Epidermal melanocyte (primary cell): ENCODE results near the gene ARFGAP1.

Source experiments
- DNase-seq: peaks from one replicate; pipeline ENCODE4 v3.0.0; 2011; ENCODE audit warnings: low spot score; ENCODE audit not compliant: insufficient read length

Gene ARFGAP1

DNA sequence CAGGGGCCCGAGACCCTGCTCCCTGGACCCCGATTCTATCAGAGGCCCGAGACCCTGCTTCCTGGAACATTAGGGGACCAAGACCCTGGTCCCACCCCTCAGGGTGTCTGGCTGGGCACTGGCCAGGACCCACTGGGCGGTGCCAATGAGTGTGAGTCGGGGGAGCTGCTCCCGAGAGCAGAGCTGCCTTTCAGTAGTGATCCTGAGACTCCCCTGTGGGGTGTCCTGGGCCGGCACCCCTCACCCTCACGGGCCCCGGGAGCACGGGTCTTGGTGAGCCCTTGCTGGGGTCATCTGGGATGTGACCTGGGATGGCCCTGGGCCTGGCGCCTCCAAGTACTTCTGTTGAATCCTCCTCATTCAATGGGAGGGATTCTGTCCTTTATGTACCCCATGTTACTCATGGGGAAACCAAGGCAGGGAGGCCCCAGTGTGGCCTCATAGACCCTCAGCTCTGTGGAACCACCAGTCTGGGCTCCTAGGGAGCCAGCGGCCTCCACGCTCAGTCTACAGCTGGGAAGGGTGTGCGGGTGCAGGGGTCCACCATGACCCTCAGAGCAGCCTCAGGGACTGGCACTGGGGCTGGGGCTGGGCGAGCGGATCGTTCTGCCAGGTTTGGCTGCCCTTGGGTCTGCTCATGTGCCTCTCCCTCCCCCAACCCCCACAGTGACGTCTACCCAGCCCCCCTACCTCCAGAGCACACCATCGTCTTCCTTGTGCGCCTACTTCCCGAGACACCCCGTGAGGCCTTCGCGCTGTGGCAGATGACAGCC lies 46.0 kb downstream of the ARFGAP1 start:
- DNase-seq = no peak

DNA sequence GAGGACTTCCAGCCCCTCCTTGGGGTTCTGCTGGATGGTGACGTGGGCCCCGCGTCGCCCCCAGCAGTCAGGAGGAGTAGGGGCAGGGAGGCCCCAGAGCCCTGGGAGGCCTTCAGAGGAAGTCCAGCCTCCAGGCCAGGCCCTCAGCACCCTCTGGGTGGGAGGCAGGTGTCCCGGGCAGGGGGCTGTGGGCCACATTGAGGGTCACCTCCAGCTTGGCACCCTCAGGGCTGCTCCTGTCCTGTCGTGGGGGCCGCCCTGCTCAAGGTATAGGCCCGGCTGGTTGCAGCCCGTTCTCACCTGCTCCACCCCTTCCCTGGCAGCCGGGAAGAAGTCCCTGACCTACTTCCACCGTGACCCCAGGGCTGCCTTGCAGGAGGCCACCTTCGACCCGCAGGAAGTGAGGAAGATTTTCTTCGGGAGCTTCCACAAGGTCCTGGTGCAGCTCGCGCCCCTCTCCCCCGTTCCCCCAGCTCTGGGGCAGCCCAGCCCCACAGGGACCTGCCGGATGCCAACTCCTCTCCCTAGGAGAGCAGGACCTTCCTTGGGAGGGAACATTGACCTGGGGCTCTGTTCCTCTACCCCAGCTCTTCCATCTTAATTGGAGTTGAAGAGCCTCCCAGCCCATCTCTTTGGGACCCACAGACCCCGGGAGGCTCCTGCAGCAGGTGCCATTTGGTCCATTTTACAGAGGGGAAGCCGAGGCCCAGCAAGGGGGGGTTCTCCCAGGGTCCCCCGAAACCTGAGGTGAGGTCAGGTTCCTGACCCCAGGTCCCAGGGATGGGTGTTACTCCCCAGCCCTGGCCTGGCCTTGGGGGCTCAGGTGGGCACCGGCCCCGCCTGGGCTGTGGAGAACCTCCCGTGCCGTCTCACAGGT lies 46.8 kb downstream of the ARFGAP1 start:
- DNase-seq = no peak

DNA sequence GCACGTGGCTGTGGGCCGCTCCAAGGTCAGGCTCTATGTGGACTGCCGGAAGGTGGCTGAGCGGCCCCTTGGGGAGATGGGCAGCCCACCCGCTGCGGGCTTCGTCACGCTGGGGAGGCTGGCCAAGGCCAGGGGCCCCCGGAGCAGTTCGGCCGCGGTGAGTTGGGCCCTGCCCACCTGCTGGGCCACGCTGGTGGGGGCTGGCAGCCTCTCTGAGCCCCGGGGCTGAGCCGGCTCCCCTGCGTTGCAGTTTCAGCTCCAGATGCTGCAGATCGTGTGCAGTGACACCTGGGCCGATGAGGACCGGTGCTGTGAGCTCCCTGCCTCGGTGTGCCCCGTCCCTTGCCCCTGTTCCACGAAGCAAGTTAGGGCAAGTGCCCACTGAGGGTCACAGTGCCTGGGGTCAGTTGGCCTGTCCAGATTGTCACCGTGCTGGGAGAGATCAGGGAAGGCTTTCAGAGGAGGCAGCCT lies 47.5 kb downstream of the ARFGAP1 start:
- no peak for DNase-seq

DNA sequence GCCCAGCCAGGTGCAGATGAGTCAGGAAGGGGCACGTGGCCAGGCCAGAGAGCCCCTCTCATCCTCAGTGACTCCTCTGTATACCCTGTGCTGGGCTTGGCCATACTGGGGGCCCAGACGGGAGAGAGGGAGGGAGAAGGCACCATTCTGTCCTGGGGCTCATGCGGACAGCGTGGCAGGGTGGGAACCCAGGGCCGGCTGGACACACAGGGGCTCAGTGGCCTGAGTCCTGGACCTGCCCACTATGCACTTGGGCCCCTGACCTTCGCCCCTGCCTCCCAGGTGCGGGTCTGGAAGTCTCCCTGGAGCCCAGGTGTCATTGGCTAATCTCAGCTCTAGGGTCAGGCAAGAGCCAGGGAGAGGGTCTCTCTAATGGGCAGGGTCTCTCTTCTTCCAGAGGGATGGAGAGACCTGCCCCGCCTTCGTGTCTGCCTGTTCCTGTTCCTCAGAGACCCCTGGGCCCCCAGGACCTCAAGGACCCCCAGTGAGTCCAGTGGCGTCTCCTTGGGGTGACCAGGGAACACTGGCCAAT lies 48.1 kb downstream of the ARFGAP1 start:
- no peak for DNase-seq

GRCh38 chr20:63321148-63321831 lies 48.7 kb downstream of the ARFGAP1 start:
- no peak for DNase-seq

DNA sequence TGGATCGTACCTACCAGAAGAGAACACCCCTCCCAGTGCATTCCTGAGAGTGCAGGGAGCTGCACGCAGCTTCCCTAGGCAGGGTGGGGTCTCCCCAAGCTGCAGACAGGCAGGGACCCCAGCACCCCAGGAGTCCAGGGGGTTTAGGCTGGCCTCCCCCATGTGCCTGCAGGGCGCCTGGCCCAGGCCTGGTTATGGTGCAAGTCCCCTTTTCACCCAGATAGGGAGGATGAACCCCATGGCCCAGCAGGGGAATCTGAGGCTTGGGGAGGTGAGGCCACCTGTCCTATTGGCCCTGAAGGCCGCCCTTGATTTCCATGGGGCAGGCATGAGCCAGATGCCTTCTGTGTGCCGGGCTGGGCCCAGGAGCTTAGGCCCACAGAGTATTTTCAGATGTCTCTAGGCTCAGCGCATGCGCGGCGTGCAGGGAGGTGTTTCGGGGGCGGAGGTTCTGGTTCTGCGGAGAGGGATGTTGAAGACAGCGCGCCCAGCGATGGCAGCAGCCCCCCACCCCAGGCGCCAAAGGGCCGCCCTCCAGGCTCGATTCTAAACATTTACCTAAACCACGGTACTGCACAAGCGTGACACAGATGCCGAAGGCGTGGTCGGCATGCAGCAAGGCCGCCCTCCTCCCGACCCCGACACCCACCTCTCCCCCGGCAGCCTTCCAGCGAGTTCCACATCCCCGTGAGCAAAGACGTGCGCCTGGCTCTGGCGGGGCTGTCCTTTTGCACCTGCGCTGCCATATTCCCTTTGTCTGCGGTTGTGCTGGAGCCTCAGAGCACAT lies 49.7 kb downstream of the ARFGAP1 start:
- no peak for DNase-seq

DNA sequence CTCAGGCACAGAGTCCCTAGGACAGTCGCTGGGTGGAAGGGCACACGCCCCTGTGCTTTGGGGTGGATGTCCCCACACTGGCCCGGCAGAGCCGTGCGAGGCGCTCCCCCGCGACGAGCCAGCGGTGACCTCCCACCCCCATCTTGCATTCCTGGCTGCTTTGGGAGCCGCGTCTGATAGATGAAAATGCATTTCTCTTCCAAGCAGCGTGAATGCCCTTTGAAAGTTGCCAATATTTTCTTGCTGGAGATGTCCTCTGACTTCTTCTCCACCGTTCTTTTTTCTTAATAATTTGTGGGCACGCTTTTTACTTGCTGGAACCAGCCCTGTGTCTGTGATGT lies 50.3 kb downstream of the ARFGAP1 start:
- DNase-seq = no peak

GRCh38 chr20:63323357-63323981 lies 50.9 kb downstream of the ARFGAP1 start:
- no peak for DNase-seq

- no peak for DNase-seq
These were observed 52.4 kb downstream of the ARFGAP1 start for GRCh38 chr20:63325021-63325471.

- DNase-seq = no peak
These were observed 53.1 kb downstream of the ARFGAP1 start for GRCh38 chr20:63325554-63326313.

GRCh38 chr20:63326314-63327230 lies 54.0 kb downstream of the ARFGAP1 start:
- DNase-seq = no peak

DNA sequence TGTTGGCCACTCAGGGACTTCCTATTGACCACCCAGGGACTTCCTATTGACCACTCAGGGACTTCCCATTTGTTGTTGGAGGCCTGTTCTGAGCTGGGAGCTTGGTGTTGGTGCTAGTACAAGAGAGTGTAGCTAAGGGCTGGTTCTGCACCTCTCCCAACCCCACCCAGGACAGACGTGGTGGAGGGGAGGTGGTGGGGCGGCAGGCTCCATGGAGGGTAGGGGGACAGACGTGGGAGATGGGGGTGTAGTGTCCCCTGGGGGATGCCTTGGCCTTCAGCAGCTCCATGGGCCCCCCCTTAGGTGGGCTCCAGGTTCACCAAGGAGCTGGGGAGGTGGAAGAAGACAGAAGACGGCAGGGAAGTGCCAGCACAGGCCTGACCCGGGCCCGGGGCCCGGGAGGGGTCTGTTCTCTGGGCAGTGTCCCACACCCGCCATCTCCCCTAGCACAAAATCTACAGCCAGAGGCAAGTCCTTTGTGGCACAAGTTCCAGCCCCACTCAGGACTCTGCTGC lies 54.7 kb downstream of the ARFGAP1 start:
- no peak for DNase-seq

DNA sequence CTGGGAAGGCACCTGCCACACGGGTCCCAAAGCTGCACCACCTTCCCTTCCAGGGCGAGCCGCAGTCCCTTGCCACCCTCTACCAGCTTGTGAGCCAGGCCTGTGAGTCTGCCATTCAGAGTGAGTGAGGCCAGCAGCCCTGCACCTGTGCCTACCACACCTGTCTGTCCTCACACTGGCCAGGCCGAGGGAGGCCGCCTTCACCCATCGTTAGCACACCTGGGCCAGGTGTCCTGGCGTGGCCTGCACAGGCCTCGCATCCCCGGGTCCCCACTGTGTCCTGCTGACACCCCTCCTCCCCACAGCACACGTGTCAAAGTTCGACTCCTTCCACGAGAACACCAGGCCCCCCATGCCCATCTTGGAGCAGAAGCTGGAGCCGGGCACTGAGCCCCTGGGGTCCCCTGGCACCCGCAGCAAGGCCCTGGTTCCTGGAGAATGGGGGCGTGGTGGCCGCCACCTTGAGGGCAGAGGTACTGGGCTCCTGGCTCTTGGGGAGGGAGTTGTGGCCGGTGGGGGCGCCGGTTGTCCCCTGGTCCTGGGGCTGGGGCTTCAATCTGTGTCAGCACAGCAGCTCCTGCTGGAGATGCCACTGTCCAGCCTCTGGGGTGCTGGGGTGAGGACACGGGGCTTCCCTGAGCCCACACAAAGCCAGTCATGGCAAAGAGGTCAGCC lies 55.5 kb downstream of the ARFGAP1 start:
- no peak for DNase-seq

GRCh38 chr20:63328718-63329275 lies 56.2 kb downstream of the ARFGAP1 start:
- DNase-seq = no peak

GRCh38 chr20:63329331-63330083 lies 56.9 kb downstream of the ARFGAP1 start:
- DNase-seq = no peak

DNA sequence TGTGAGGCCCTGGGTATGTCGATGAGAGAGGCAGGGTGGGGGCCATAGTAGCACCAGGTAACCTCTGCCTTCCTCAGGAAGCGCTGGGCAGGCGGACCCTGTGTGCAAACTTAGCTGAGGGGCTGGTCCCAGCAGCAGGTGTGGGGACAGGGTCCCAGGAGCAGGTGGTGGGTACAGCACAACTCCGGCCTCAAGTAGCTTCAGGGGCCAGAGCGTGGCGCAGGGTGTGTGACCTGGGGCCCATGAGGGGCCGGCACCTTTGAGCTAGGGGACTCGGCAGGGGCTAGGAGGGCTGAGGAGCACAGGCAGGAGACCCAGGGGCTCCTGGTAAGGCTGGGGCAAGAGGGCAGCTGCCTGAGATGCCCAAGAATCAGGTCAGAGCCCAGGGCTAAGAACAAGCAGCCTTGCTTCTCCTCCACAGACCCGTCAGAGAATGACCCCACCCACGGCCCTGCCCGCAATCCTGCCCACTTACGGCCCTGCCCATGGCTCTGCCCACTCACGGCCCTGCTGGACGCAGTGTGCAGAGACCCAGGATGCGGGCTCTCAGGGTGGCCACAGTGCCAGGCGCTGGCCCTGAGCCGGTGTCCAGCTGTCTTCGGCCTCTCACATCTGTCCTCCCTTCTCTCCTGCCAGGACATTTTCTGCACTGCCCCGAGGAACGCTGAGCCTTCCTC lies 57.6 kb downstream of the ARFGAP1 start:
- no peak for DNase-seq
